ENCODE measurements around the gene PRUNE2. TPM values are rescaled to one million over a fixed set of nuclear protein-coding genes. Genes with fewer than 3 reads are reported as not detected.

PRUNE2 gene
- polyA plus RNA-seq, 3 donors = 0.72 to 1.8 (median 1.5) TPM

GRCh38 chr9:76820431-76820830 is 85.5 kb downstream of the PRUNE2 start:
- no peak for DNase-seq
- no peak overlapping the region for H3K4me3 Mint-ChIP-seq
- H3K27ac ChIP-seq (ENCODE audit: low read depth in 1 of 2, low read length in 2 of 2) = no peak overlapping the region
- no peaks in the 10 kb centered on the region for H3K79me2 ChIP-seq (ENCODE audit: insufficient read depth, low read length)
- H2AFZ ChIP-seq (ENCODE audit: insufficient read depth, low read depth, low read length, poor library complexity, severe bottlenecking) = no peak overlapping the region
- H3K27ac Mint-ChIP-seq = no peak overlapping the region
- no peaks in the 10 kb centered on the region for H3K9me3 ChIP-seq (replicated peaks in 1 of 2; ENCODE audit: control insufficient read depth in 1 of 2, insufficient read depth in 1 of 2, low read length in 2 of 2)
- no peaks in the 10 kb centered on the region for H3K36me3 Mint-ChIP-seq
- H3K36me3 ChIP-seq (replicated peaks in 1 of 2; ENCODE audit: control insufficient read depth in 1 of 2, insufficient read depth in 2 of 2, low read length in 2 of 2) = no peaks in the 10 kb centered on the region
- H3K4me3 ChIP-seq (replicated peaks in 1 of 3; ENCODE audit: low read depth in 2 of 3, low read length in 3 of 3) = no peak overlapping the region
- TF ChIP-seq CTCF (IDR thresholded peaks at IDR 0.05) = no peak
- no peaks in the 10 kb centered on the region for H3K27me3 ChIP-seq (ENCODE audit: control insufficient read depth in 2 of 2, insufficient read depth in 2 of 2, low read length in 2 of 2)
- WGBS (ENCODE audit: insufficient coverage) = 100% methylated on average over 2 of the region's 6 CpGs
- no peaks in the 10 kb centered on the region for H4K20me1 ChIP-seq (ENCODE audit: insufficient read depth, low read length)
- intact Hi-C loops (cut with micrococcal nuclease) = no loop called here
- H3K4me2 ChIP-seq (replicated peaks; ENCODE audit: extremely low read depth, low read length, poor library complexity, severe bottlenecking) = no peak overlapping the region
- H3K4me1 Mint-ChIP-seq = no peaks in the 10 kb centered on the region
- H3K9me3 Mint-ChIP-seq = peaks cover 0 to 1% (median 0%) of the 10 kb centered on the region in 7 donors
- H3K9ac ChIP-seq (ENCODE audit: insufficient read depth, low read length, poor library complexity, severe bottlenecking) = no peak overlapping the region
- peaks cover 2 to 4% (median 2%) of the 10 kb centered on the region in 3 donors for H3K27me3 Mint-ChIP-seq (ENCODE audit: low read depth in 3 of 3)
- H3K4me1 ChIP-seq (ENCODE audit: control insufficient read depth in 1 of 2, insufficient read depth in 2 of 2, low read length in 2 of 2) = no peaks in the 10 kb centered on the region

DNA sequence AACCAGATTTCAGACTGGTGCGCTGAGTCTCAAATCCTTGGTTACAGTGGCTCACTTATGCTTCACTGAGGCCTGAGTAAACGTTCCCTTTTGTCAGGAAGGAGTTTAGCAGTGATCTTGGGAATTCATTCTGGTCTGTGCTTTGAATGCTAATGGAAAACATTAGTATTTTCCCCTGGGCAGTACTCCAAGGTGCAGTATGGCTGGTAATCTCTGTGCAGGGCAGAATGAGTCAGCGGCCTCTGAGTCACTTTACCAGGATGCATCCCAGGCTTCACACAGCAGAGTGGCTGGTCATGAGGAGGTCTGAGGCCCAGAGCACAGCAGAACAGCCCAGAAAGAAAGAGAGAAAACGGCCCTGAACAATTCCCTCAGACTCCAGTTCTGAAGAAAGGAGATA is 87.6 kb downstream of the PRUNE2 start:
- Histone ChIP-seq H3K36me3 (replicated peaks in 1 of 2; ENCODE audit: control insufficient read depth in 1 of 2, insufficient read depth in 2 of 2, low read length in 2 of 2) (no peaks in the 10 kb centered on the region), H3K27ac (ENCODE audit: low read depth in 1 of 2, low read length in 2 of 2) (no peak overlapping the region), H3K4me2 (replicated peaks; ENCODE audit: extremely low read depth, low read length, poor library complexity, severe bottlenecking) (no peak overlapping the region)

More for the DNA sequence above, 87.6 kb downstream of the PRUNE2 start:
- H4K20me1 ChIP-seq (ENCODE audit: insufficient read depth, low read length) = no peaks in the 10 kb centered on the region
- H3K9me3 Mint-ChIP-seq = peaks cover 0 to 1% (median 0%) of the 10 kb centered on the region in 7 donors
- no peaks in the 10 kb centered on the region for H3K9me3 ChIP-seq (replicated peaks in 1 of 2; ENCODE audit: control insufficient read depth in 1 of 2, insufficient read depth in 1 of 2, low read length in 2 of 2)
- H3K27me3 Mint-ChIP-seq (ENCODE audit: low read depth in 3 of 3) = peaks cover 2 to 6% (median 2%) of the 10 kb centered on the region in 3 donors
- no peaks in the 10 kb centered on the region for H3K27me3 ChIP-seq (ENCODE audit: control insufficient read depth in 2 of 2, insufficient read depth in 2 of 2, low read length in 2 of 2)
- H3K4me3 Mint-ChIP-seq = no peak overlapping the region
- TF ChIP-seq CTCF (IDR thresholded peaks at IDR 0.05) = no peak
- H3K4me3 ChIP-seq (replicated peaks in 1 of 3; ENCODE audit: low read depth in 2 of 3, low read length in 3 of 3) = no peak overlapping the region
- H2AFZ ChIP-seq (ENCODE audit: insufficient read depth, low read depth, low read length, poor library complexity, severe bottlenecking) = no peak overlapping the region
- no peak overlapping the region for H3K27ac Mint-ChIP-seq
- WGBS (ENCODE audit: insufficient coverage) = 90% methylated on average over 3 of the region's 4 CpGs
- no peak for DNase-seq
- H3K79me2 ChIP-seq (ENCODE audit: insufficient read depth, low read length) = no peaks in the 10 kb centered on the region
- no peaks in the 10 kb centered on the region for H3K4me1 ChIP-seq (ENCODE audit: control insufficient read depth in 1 of 2, insufficient read depth in 2 of 2, low read length in 2 of 2)
- no peak overlapping the region for H3K9ac ChIP-seq (ENCODE audit: insufficient read depth, low read length, poor library complexity, severe bottlenecking)
- no peaks in the 10 kb centered on the region for H3K4me1 Mint-ChIP-seq
- intact Hi-C loops (cut with micrococcal nuclease) = no loop called here
- no peaks in the 10 kb centered on the region for H3K36me3 Mint-ChIP-seq

All from CD14-positive monocyte (primary cell).